ENCODE data around the gene URI1.

Gene URI1

GRCh38 chr19:29961311-29961710 lies 19.3 kb downstream of the URI1 start:
- Histone ChIP-seq H3K4me3 (ENCODE audit: low read depth, low read length) (no peak overlapping the region), H3K9me3 (ENCODE audit: control insufficient read depth, insufficient read depth, low read depth, low read length) (peaks cover 2% of the 10 kb centered on the region; the same call in 1 of the 2 replicates), H3K36me3 (ENCODE audit: control insufficient read depth in 2 of 2, insufficient read depth in 1 of 2, low read length in 2 of 2) (peaks cover 0 to 40% of the 10 kb centered on the region in 2 experiments; a peak in 2 of 3 replicates), H3K27ac (ENCODE audit: extremely low read depth, low read depth, low read length) (no peak overlapping the region), H3K4me1 (ENCODE audit: control insufficient read depth, insufficient read depth, low read length) (peaks cover 56% of the 10 kb centered on the region)
- TF ChIP-seq ZSCAN30 (tag by site-specific recombination; IDR thresholded peaks at IDR 0.05), result 0 out of 2 replicates have a peak, but pooled peaks have one; percentile 14
- peak; percentile 95 for TF ChIP-seq ZNF146 (tag by site-specific recombination; IDR thresholded peaks at IDR 0.05)
- TF ChIP-seq ZNF132 (tag by site-specific recombination; IDR thresholded peaks at IDR 0.05; ENCODE audit: borderline replicate concordance), result no peak
- TF ChIP-seq ZNF654 (tag by site-specific recombination; IDR thresholded peaks at IDR 0.05; ENCODE audit: low read depth), result 0 out of 2 replicates have a peak, but pooled peaks have one; percentile 2
- TF ChIP-seq ZFP3 (tag by site-specific recombination; IDR thresholded peaks at IDR 0.05; ENCODE audit: low read depth), result no peak
- POLR2A ChIA-PET, result interaction anchor here (0.7 kb wide), 3 partner anchors 8 to 128 kb away, joined by 3 to 5 read pairs (median 4); no protein-coding TSS in a partner anchor
- CTCF ChIA-PET, result no interaction called here

DNA sequence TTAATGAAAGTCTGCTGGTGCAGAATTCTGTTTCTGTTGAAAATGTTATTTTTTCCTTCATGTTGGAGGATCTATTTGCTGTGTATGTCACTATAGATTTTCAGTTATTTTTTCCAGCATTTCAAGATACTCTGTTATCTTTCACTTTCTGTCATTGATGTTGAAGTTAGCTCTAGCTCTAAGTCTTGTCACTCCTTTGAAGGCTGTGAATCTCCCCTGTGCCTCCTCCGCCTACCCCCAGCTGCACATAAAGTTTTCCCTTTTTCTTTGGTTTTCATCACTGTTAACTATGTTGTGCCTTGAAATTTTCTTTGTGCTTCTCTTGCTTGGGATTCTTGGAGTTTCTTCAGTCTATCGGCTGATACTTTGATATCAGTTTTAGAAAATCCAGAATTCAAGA lies 20.8 kb downstream of the URI1 start:
- TF ChIP-seq, protein P1, sequence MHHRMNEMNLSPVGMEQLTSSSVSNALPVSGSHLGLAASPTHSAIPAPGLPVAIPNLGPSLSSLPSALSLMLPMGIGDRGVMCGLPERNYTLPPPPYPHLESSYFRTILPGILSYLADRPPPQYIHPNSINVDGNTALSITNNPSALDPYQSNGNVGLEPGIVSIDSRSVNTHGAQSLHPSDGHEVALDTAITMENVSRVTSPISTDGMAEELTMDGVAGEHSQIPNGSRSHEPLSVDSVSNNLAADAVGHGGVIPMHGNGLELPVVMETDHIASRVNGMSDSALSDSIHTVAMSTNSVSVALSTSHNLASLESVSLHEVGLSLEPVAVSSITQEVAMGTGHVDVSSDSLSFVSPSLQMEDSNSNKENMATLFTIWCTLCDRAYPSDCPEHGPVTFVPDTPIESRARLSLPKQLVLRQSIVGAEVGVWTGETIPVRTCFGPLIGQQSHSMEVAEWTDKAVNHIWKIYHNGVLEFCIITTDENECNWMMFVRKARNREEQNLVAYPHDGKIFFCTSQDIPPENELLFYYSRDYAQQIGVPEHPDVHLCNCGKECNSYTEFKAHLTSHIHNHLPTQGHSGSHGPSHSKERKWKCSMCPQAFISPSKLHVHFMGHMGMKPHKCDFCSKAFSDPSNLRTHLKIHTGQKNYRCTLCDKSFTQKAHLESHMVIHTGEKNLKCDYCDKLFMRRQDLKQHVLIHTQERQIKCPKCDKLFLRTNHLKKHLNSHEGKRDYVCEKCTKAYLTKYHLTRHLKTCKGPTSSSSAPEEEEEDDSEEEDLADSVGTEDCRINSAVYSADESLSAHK (tag by site-specific recombination; IDR thresholded peaks at IDR 0.05), result no peak
- no peak for TF ChIP-seq AEBP2 (tag by site-specific recombination; IDR thresholded peaks at IDR 0.05; ENCODE audit: borderline replicate concordance)
- no peak for TF ChIP-seq FEZF1 (tag by site-specific recombination; IDR thresholded peaks at IDR 0.05)
- TF ChIP-seq ZBTB17 (tag by site-specific recombination; IDR thresholded peaks at IDR 0.05), result peak; percentile 18; the same call in 1 of the 2 replicates
- no peak for TF ChIP-seq ZNF624 (tag by site-specific recombination; IDR thresholded peaks at IDR 0.05)
- TF ChIP-seq PRDM1 (tag by site-specific recombination; IDR thresholded peaks at IDR 0.05), result peak; percentile 74; the same call in 1 of the 2 replicates
- no peak for TF ChIP-seq ZNF664 (tag by site-specific recombination; IDR thresholded peaks at IDR 0.05)
- no peak for TF ChIP-seq ZNF10 (tag by site-specific recombination; IDR thresholded peaks at IDR 0.05)
- TF ChIP-seq ZNF274 (IDR thresholded peaks at IDR 0.05; ENCODE audit: low read length), result no peak
- no peak for TF ChIP-seq ZNF274 (tag by site-specific recombination; IDR thresholded peaks at IDR 0.05; ENCODE audit: borderline replicate concordance)
- TF ChIP-seq ZNF248 (tag by site-specific recombination; IDR thresholded peaks at IDR 0.05), result no peak
- TF ChIP-seq ZNF560 (tag by site-specific recombination; IDR thresholded peaks at IDR 0.05; ENCODE audit: borderline replicate concordance), result no peak
- Histone ChIP-seq H3K9me3 (ENCODE audit: control insufficient read depth, insufficient read depth, low read depth, low read length) (no peaks in the 10 kb centered on the region), H3K4me1 (ENCODE audit: control insufficient read depth, insufficient read depth, low read length) (peaks cover 59% of the 10 kb centered on the region), H3K4me3 (ENCODE audit: low read depth, low read length) (no peak overlapping the region), H3K36me3 (ENCODE audit: control insufficient read depth in 2 of 2, insufficient read depth in 1 of 2, low read length in 2 of 2) (peaks cover 0 to 33% of the 10 kb centered on the region in 2 experiments; a peak in 2 of 3 replicates), H3K27ac (ENCODE audit: extremely low read depth, low read depth, low read length) (no peak overlapping the region)
- CTCF ChIA-PET, result interaction anchor here (0.6 to 1.7 kb wide), 3 partner anchors 20 to 211 kb away, joined by 3 to 5 read pairs (median 4); no protein-coding TSS in a partner anchor
- POLR2A ChIA-PET, result no interaction called here

- Histone ChIP-seq H3K4me1 (ENCODE audit: control insufficient read depth, insufficient read depth, low read length) (peaks cover 59% of the 10 kb centered on the region), H3K27ac (ENCODE audit: extremely low read depth, low read depth, low read length) (peak overlapping the region; percentile 8; the same call in 1 of the 2 replicates), H3K36me3 (ENCODE audit: control insufficient read depth in 2 of 2, insufficient read depth in 1 of 2, low read length in 2 of 2) (peaks cover 0 to 27% of the 10 kb centered on the region in 2 experiments; a peak in 2 of 3 replicates), H3K9me3 (ENCODE audit: control insufficient read depth, insufficient read depth, low read depth, low read length) (no peaks in the 10 kb centered on the region), H3K4me3 (ENCODE audit: low read depth, low read length) (no peak overlapping the region)
- POLR2A ChIA-PET, result interaction anchor here (1.1 to 1.5 kb wide), 2 partner anchors 20 to 22 kb away, joined by 9 to 10 read pairs; partner anchors contain the start of gene URI1
- CTCF ChIA-PET, result interaction anchor here (0.6 to 1.7 kb wide), 3 partner anchors 10 to 106 kb away, joined by 3 to 5 read pairs (median 4); no protein-coding TSS in a partner anchor
- TF ChIP-seq ZNF426 (tag by site-specific recombination; IDR thresholded peaks at IDR 0.05) (no peak), KLF16 (tag by site-specific recombination; IDR thresholded peaks at IDR 0.05) (no peak), SCRT1 (tag by site-specific recombination; IDR thresholded peaks at IDR 0.05; ENCODE audit: borderline replicate concordance) (no peak), ZNF654 (tag by site-specific recombination; IDR thresholded peaks at IDR 0.05; ENCODE audit: low read depth) (no peak), ZNF114 (tag by site-specific recombination; IDR thresholded peaks at IDR 0.05) (no peak), ZNF704 (tag by site-specific recombination; IDR thresholded peaks at IDR 0.05) (no peak), ZFP41 (tag by site-specific recombination; IDR thresholded peaks at IDR 0.05; ENCODE audit: borderline replicate concordance) (no peak), GLI2 (tag by site-specific recombination; IDR thresholded peaks at IDR 0.05; ENCODE audit: borderline replicate concordance, low read depth) (no peak), ZNF211 (tag by site-specific recombination; IDR thresholded peaks at IDR 0.05; ENCODE audit: low read depth) (no peak)
These were observed 21.5 kb downstream of the URI1 start for GRCh38 chr19:29963576-29963975.

All from HEK293 (cell line).